Stromal cell of bone marrow (primary cell): ENCODE results near the gene TOGARAM1.

Experiments
- DNase-seq: peaks from one replicate; pipeline ENCODE4 v3.0.0-alpha.2; 2012; ENCODE audit warnings: low read depth

Gene TOGARAM1

GRCh38 chr14:45094275-45094674 is 132.3 kb downstream of the TOGARAM1 start:
- no peak for DNase-seq

DNA sequence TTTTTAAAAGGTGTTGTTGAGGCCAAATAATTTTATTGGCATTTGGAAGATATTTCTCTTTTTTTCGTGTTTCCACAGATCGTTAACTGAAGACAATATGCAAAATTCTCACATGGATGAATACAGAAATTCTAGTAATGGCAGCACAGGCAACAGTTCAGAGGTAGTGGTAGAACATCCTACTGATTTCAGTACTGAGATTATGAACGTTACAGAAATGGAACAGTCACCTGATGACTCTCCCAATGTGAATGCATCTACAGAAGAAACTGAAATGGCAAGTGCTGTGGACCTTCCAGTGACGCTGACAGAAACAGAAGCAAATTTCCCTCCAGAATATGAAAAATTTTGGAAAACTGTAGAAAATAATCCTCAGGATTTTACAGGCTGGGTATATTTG is 133.2 kb downstream of the TOGARAM1 start:
- no peak for DNase-seq

DNA sequence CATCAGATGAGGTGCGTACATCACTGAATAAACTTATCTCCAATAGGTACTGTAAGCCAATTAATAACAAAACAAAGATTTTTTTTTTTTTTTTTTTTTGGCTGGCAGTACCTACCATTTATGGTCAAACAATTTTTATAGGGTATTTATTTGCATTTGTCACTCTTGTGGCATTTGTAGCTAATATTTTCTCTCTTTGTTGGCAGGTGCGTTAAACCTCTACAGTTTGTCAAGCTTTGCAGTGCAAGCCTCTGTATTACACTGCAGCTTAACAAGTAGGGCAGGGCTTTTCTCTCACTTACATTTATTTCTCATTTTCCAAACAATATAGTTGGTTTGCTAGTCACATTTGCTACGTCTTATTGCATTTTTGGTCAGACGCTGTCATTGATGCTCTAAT is 134.2 kb downstream of the TOGARAM1 start:
- DNase-seq, result no peak

DNA sequence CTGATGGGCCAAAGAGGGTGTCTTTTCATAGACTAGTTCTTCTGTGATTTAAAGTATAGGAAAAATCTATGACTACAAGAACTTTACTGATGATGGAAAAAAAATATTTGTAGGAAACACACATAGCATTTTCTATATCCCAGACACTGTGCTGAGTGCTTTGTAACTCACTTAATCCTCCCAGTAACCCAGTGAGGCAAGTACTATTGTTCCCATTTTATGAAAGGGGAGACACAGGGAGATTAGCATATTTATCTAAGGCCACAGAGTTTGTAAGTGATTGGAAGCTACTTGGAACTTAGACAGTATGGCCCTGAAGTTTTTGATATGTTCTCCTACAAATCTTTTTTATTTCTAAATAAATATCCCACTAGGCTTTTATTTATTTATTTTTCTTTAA is 141.8 kb downstream of the TOGARAM1 start:
- no peak for DNase-seq

DNA sequence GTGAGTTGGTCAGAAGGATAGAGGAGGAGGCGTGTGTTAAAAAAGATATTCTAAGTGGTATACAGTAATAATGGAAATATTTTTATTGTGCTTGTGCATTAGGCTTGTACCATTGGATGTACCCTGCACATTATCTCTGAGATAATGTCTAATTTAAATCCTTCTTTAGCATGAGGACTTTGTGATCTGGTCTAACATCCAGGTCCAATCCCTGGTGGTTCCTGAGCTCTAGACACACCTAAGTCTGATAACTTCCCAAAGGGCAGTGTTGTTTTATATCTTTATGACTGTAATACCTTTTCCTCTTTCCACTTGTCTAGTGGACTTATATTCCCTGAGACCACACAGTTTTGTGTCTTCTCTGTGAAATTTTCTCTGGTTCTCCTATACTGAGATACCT is 142.6 kb downstream of the TOGARAM1 start:
- DNase-seq, result no peak

DNA sequence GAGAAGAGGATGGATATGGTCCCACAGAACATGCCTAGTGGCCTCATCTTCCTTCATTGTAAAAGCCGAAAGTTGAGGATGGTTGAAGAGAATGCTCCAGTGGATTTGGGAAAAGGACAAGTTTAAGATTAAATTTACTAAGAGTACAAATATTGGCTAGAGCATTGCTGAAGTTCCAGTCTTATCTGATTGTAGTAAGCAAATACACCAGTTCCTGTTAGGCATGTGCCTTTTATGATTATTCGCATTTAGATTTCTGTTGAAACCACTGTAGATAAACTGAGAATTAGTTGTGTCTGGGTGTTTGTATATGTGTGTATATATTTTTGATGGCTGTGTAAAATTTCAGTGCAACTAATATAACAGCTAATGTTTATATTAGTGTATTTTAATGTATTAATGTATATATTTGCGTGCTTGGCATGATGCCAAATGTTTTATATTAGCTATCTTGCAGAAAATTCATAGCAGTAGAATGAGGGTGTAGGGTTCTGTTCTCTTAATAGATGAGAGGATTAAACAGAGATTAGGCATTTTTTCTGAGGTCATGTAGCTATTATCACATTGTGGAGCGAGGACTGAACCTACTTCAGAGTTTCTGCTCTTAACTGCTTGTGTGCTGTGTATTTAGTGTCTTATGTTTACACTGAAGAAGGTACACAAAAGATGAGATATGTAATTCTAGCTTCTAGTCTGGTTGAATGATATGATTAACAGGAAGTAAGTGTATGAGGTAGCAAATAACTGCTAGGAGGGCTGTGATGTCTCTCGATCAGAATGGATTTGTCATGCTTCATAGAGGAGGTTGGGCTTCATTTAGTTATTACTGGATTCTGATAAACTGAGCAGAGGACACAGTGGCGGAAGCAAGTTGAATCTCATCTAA is 151.1 kb downstream of the TOGARAM1 start:
- no peak for DNase-seq

DNA sequence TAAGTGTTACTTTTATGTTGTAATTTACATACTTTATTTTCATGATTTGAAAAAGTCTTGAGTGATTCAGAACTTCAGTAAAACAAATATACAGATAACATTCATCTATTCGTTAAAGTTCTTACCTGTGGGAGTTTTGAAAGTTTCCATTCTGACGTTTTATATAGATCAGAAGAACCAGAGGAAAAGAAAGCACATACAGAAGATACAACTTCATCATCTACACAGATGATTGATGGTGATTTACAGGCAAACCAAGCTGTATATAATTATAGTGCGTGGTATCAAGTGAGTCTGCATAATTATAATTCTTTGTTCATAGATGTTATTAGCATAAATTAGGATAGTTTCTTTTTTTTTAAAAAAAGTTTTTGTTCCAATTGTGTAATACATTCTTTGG is 152.3 kb downstream of the TOGARAM1 start:
- no peak for DNase-seq

DNA sequence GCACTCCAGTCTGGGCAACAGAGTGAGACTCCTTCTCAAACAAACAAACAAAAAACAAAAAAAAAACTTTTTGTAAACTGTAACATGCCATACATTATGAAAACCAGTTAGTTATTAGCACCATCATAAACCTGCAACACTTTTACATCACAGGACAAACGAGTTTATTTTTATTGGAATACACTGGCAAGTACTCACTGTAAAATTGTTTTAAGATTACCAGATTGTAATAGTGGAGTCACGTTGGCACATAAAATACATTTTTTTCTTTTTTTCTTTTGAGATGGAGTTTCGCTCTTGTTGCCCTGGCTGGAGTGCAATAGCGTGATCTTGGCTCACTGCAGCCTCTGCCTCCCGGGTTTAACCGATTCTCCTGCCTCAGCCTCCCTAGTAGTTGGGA is 156.6 kb downstream of the TOGARAM1 start:
- no peak for DNase-seq

GRCh38 chr14:45120096-45120495 is 158.1 kb downstream of the TOGARAM1 start:
- no peak for DNase-seq

DNA sequence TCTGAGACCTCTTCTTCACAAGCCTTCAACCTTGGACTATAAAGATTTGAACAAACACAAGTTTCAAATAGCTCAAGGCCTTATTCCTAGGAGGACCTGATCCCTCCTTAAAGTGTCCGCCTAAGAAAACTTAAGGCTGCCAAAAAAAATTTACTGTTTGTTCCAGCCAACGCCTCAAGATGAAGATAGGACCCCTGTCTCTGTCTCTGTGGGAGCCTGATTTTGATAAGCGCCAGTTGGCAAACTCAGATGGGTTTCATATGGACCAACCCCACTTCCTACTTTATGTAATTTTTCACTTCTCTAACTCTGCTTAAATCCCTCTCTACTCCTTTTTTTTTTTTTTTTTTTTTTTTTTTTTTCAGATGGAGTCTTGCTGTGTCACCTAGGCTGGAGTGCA is 161.3 kb downstream of the TOGARAM1 start:
- no peak for DNase-seq
